BE2C (cell line): ENCODE measurements around the gene CD164L2.

Experiments
- DNase-seq: peaks from one replicate; pipeline ENCODE4 v3.0.0-alpha.2; 2020
- H3K27me3 ChIP-seq: fragments of 250-450 bp; sonication (Bioruptor Pico); 2 replicates; pipeline ENCODE4 v1.5.1; 2020; ENCODE audit warnings: mild to moderate bottlenecking
- H3K36me3 ChIP-seq: fragments of 250-450 bp; sonication (Bioruptor Pico); 2 replicates; pipeline ENCODE4 v1.5.1; 2020; ENCODE audit warnings: mild to moderate bottlenecking
- H3K4me1 ChIP-seq: fragments of 250-450 bp; sonication (Bioruptor Pico); 2 replicates; pipeline ENCODE4 v1.5.1; 2020
- H3K4me3 ChIP-seq: 2 replicates; pipeline ENCODE4 v1.5.1; 2011; ENCODE audit warnings: low read depth, low read length
- H3K9me3 ChIP-seq: fragments of 250-450 bp; sonication (Bioruptor Pico); 2 replicates; pipeline ENCODE4 v1.5.1; 2020
- CTCF ChIP-seq: IDR thresholded peaks from 2 replicates; pipeline ENCODE4 v1.5.1; 2012; ENCODE audit warnings: mild to moderate bottlenecking, low read depth, low read length

The CD164L2 gene

GRCh38 chr1:27342778-27343638, 40.1 kb downstream of the CD164L2 start:
- H3K27me3 ChIP-seq: no peaks in the 10 kb centered on the region
- H3K4me3 ChIP-seq: no peak overlapping the region
- H3K36me3 ChIP-seq: no peaks in the 10 kb centered on the region
- DNase-seq: no peak
- no peaks in the 10 kb centered on the region for H3K9me3 ChIP-seq
- no peak for TF ChIP-seq CTCF
- H3K4me1 ChIP-seq: no peaks in the 10 kb centered on the region

- Histone ChIP-seq H3K4me3 (no peak overlapping the region), H3K9me3 (no peaks in the 10 kb centered on the region), H3K4me1 (no peaks in the 10 kb centered on the region), H3K36me3 (no peaks in the 10 kb centered on the region), H3K27me3 (no peaks in the 10 kb centered on the region)
- TF ChIP-seq CTCF: no peak
- DNase-seq: no peak
These were observed 40.7 kb downstream of the CD164L2 start for GRCh38 chr1:27342391-27342777.

- no peak for DNase-seq
- H3K36me3 ChIP-seq: no peaks in the 10 kb centered on the region
- H3K4me1 ChIP-seq: no peaks in the 10 kb centered on the region
- TF ChIP-seq CTCF: no peak
- no peaks in the 10 kb centered on the region for H3K27me3 ChIP-seq
- H3K9me3 ChIP-seq: no peaks in the 10 kb centered on the region
- H3K4me3 ChIP-seq: no peak within 1 kb of the TSS
These were observed 41.4 kb downstream of the CD164L2 start, which contains the start of gene SYTL1 for GRCh38 chr1:27341525-27342252. Gene SYTL1, plus strand, starts transcription at chr1:27342022. Its CDS starts 3,313 bp downstream, at chr1:27345335.

- H3K27me3 ChIP-seq: no peaks in the 10 kb centered on the region
- DNase-seq: no peak
- H3K9me3 ChIP-seq: no peaks in the 10 kb centered on the region
- no peak overlapping the region for H3K4me3 ChIP-seq
- TF ChIP-seq CTCF: no peak
- no peaks in the 10 kb centered on the region for H3K4me1 ChIP-seq
- H3K36me3 ChIP-seq: peaks cover 9% of the 10 kb centered on the region; the same call in 1 of the 2 replicates
These were observed 43.9 kb downstream of the CD164L2 start for GRCh38 chr1:27339213-27339612.

- H3K27me3 ChIP-seq: no peaks in the 10 kb centered on the region
- no peak for DNase-seq
- H3K4me1 ChIP-seq: no peaks in the 10 kb centered on the region
- no peaks in the 10 kb centered on the region for H3K9me3 ChIP-seq
- no peak for TF ChIP-seq CTCF
- H3K36me3 ChIP-seq: peaks cover 14% of the 10 kb centered on the region; the same call in 1 of the 2 replicates
- H3K4me3 ChIP-seq: no peak overlapping the region
These were observed 44.4 kb downstream of the CD164L2 start for GRCh38 chr1:27338751-27339150.

GRCh38 chr1:27336756-27337155, 46.4 kb downstream of the CD164L2 start:
- DNase-seq: no peak
- no peaks in the 10 kb centered on the region for H3K4me1 ChIP-seq
- no peaks in the 10 kb centered on the region for H3K9me3 ChIP-seq
- no peak for TF ChIP-seq CTCF
- peaks cover 17% of the 10 kb centered on the region for H3K36me3 ChIP-seq
- H3K4me3 ChIP-seq: no peak overlapping the region
- no peaks in the 10 kb centered on the region for H3K27me3 ChIP-seq
